Kidney capillary endothelial cell (primary cell): ENCODE measurements around the gene PRMT7.

ENCODE experiments used
- DNase-seq: peaks from one replicate; pipeline ENCODE4 v3.0.0-alpha.2; 2018; ENCODE audit warnings: low spot score

Gene PRMT7

GRCh38 chr16:68347605-68348004 lies 36.8 kb downstream of the PRMT7 start:
- no peak for DNase-seq

- no peak for DNase-seq
These were observed 38.0 kb downstream of the PRMT7 start for GRCh38 chr16:68348639-68349445.

- DNase-seq: no peak
These were observed 39.1 kb downstream of the PRMT7 start for GRCh38 chr16:68349838-68350410.

- no peak for DNase-seq
These were observed 40.1 kb downstream of the PRMT7 start for GRCh38 chr16:68350813-68351350.

GRCh38 chr16:68351463-68351862 lies 40.6 kb downstream of the PRMT7 start:
- DNase-seq: no peak

- no peak for DNase-seq
These were observed 41.2 kb downstream of the PRMT7 start for GRCh38 chr16:68351991-68352431.

GRCh38 chr16:68353366-68353765 lies 42.5 kb downstream of the PRMT7 start:
- no peak for DNase-seq

- DNase-seq: no peak
These were observed 44.0 kb downstream of the PRMT7 start for GRCh38 chr16:68354816-68355215.

- no peak for DNase-seq
These were observed 44.8 kb downstream of the PRMT7 start for GRCh38 chr16:68355447-68356248.

GRCh38 chr16:68356249-68356918 lies 45.6 kb downstream of the PRMT7 start:
- no peak for DNase-seq

- no peak for DNase-seq
These were observed 46.1 kb downstream of the PRMT7 start for GRCh38 chr16:68356919-68357286.

GRCh38 chr16:68357521-68357922 lies 46.7 kb downstream of the PRMT7 start:
- DNase-seq: no peak

- no peak for DNase-seq
These were observed 47.1 kb downstream of the PRMT7 start for GRCh38 chr16:68357923-68358322.

GRCh38 chr16:68358951-68359350 lies 48.1 kb downstream of the PRMT7 start:
- no peak for DNase-seq

GRCh38 chr16:68359398-68360191 lies 48.8 kb downstream of the PRMT7 start:
- no peak for DNase-seq

- no peak for DNase-seq
These were observed 49.7 kb downstream of the PRMT7 start for GRCh38 chr16:68360547-68360946.

GRCh38 chr16:68360956-68361355 lies 50.1 kb downstream of the PRMT7 start:
- DNase-seq: no peak

GRCh38 chr16:68361485-68361884 lies 50.7 kb downstream of the PRMT7 start:
- DNase-seq: no peak

- no peak for DNase-seq
These were observed 51.6 kb downstream of the PRMT7 start for GRCh38 chr16:68362262-68362913.

- DNase-seq: no peak
These were observed 52.3 kb downstream of the PRMT7 start for GRCh38 chr16:68362947-68363657.
